A549 (cell line): ENCODE data around the gene CEP72. TPM values are rescaled to one million over a fixed set of nuclear protein-coding genes. Genes with fewer than 3 reads are reported as not detected.

Experiments used
- ATAC-seq, 2 experiments: fragments of 200-7000 bp in 1 of 2; fragments of >200 bp in 1 of 2; cut with Nextera tagmentation in 1 of 2; cut with Tn5 transposase in 1 of 2; 3 replicates each; pipeline versions ENCODE4 v1.8.0 to v1.9.1; 2018 to 2020; ENCODE audit warnings: mild to moderate bottlenecking in 1 of 2, moderate library complexity in 1 of 2
- CTCF ChIA-PET: fragments of 300-600 bp; sonication (Branson Sonifier 250); formaldehyde crosslinking; extraction: SDS; loops from one replicate; lab custom pipeline; 2021; ENCODE audit warnings: antibody characterized with exemption, inconsistent platforms; lab: Yijun Ruan, JAX
- POLR2A ChIA-PET: fragments of 350-600 bp; formaldehyde crosslinking; extraction: SDS; loops from one replicate; lab custom pipeline; 2021; ENCODE audit warnings: antibody characterized with exemption, inconsistent platforms; lab: Yijun Ruan, JAX
- DNase-seq, 2 experiments: peaks; one replicate each; pipeline versions ENCODE4 v3.0.0 to v3.0.0-alpha.2; 2011 to 2016; ENCODE audit warnings: low read depth in 1 of 2, low spot score in 1 of 2
- FAIRE-seq: peaks from 2 replicates; lab custom pipeline; 2011; peaks lifted over from hg19 to GRCh38; lab: Jason Lieb, UNC
- H3K27ac ChIP-seq, 2 experiments: fragments of >200 bp; sonication (Bioruptor Twin); formaldehyde crosslinking; 3 replicates each; pipeline ENCODE4 v1.5.1; 2016 to 2017
- H3K4me1 ChIP-seq: fragments of >200 bp; sonication (Bioruptor Twin); formaldehyde crosslinking; 3 replicates; pipeline ENCODE4 v1.6.1; 2016
- H3K4me2 ChIP-seq: fragments of >200 bp; sonication (Bioruptor Twin); formaldehyde crosslinking; 3 replicates; pipeline ENCODE4 v1.6.1; 2016
- H3K4me3 ChIP-seq: fragments of >200 bp; sonication (Bioruptor Twin); formaldehyde crosslinking; 3 replicates; pipeline ENCODE4 v1.5.1; 2016
- H3K9me3 ChIP-seq: fragments of >200 bp; sonication (Bioruptor Twin); formaldehyde crosslinking; 3 replicates; pipeline ENCODE4 v1.6.1; 2016
- BHLHE40 ChIP-seq: IDR thresholded peaks from 2 replicates; pipeline ENCODE4 v1.6.1; 2012; ENCODE audit warnings: low read depth, low read length, inconsistent platforms
- CBX8 ChIP-seq: fragments of 200-600 bp; sonication (generic); IDR thresholded peaks from 2 replicates; pipeline ENCODE4 v1.6.1; 2016
- CHD2 ChIP-seq: fragments of 150-350 bp; IDR thresholded peaks from 2 replicates; pipeline ENCODE4 v1.6.1; 2014; ENCODE audit warnings: low read length; ENCODE audit not compliant: partially characterized antibody
- EHMT2 ChIP-seq: fragments of 200-600 bp; sonication (generic); IDR thresholded peaks from 2 replicates; pipeline ENCODE4 v1.6.1; 2016; ENCODE audit warnings: antibody characterized with exemption, low read depth, mild to moderate bottlenecking, moderate library complexity
- FOSL2 ChIP-seq, 2 experiments: fragments of 450-650 bp in 1 of 2; fragments of >200 bp in 1 of 2; sonication (Bioruptor Twin) in 1 of 2; formaldehyde crosslinking; IDR thresholded peaks; 2 replicates each; pipeline versions ENCODE4 v1.5.0 to v1.6.1; 2016 to 2020; ENCODE audit warnings: mild to moderate bottlenecking in 1 of 2, moderate library complexity in 1 of 2
- GATA3 ChIP-seq: IDR thresholded peaks from 2 replicates; pipeline ENCODE4 v1.6.1; 2012; ENCODE audit warnings: borderline replicate concordance
- HEYL ChIP-seq: fragments of 250-450 bp; sonication (Bioruptor Pico); IDR thresholded peaks from 2 replicates; pipeline ENCODE4 v1.8.0; 2021; ENCODE audit warnings: mild to moderate bottlenecking, moderate library complexity
- HMGXB4 ChIP-seq: fragments of 250-450 bp; sonication (Bioruptor Pico); IDR thresholded peaks from 2 replicates; pipeline ENCODE4 v1.5.0; 2021; ENCODE audit warnings: mild to moderate bottlenecking, moderate library complexity, borderline replicate concordance
- HOXA7 ChIP-seq: fragments of 250-450 bp; sonication (Bioruptor Pico); IDR thresholded peaks from 2 replicates; pipeline ENCODE4 v1.5.0; 2020; ENCODE audit warnings: mild to moderate bottlenecking, moderate library complexity
- HOXB13 ChIP-seq: fragments of 250-450 bp; sonication (Bioruptor Pico); IDR thresholded peaks from 2 replicates; pipeline ENCODE4 v1.5.0; 2020; ENCODE audit warnings: low read depth, mild to moderate bottlenecking, moderate library complexity
- JUN ChIP-seq, 2 experiments: fragments of >200 bp; sonication (Bioruptor Twin); formaldehyde crosslinking; IDR thresholded peaks; 2 replicates in 1 of 2; 3 replicates in 1 of 2; pipeline ENCODE4 v1.6.1; 2016 to 2017
- KDM5A ChIP-seq: fragments of 200-600 bp; sonication (generic); IDR thresholded peaks from 2 replicates; pipeline ENCODE4 v1.6.1; 2016; ENCODE audit warnings: antibody characterized with exemption, mild to moderate bottlenecking
- MYC ChIP-seq: IDR thresholded peaks from 2 replicates; pipeline ENCODE4 v1.6.1; 2012; ENCODE audit warnings: mild to moderate bottlenecking, inconsistent platforms, low read length, improper control_type of control experiment, borderline replicate concordance
- NFE2L2 ChIP-seq: fragments of 150-350 bp; conservative IDR thresholded peaks from 2 replicates; pipeline ENCODE4 v1.6.1; 2014; ENCODE audit warnings: low read length
- POLR2AphosphoS2 ChIP-seq: conservative IDR thresholded peaks from 2 replicates; pipeline ENCODE4 v1.6.1; 2012; ENCODE audit warnings: low read length, improper control_type of control experiment, inconsistent platforms
- RFX5 ChIP-seq: fragments of 450-650 bp; IDR thresholded peaks from 2 replicates; pipeline ENCODE4 v1.7.1; 2014; ENCODE audit warnings: antibody characterized with exemption, mild to moderate bottlenecking, moderate library complexity
- SMC3 ChIP-seq: fragments of >200 bp; sonication (Bioruptor Twin); formaldehyde crosslinking; IDR thresholded peaks from 3 replicates; pipeline ENCODE4 v1.6.1; 2018; ENCODE audit warnings: inconsistent platforms
- ZC3H11A ChIP-seq: fragments of 450-650 bp; IDR thresholded peaks from 2 replicates; pipeline ENCODE4 v1.6.1; 2014; ENCODE audit warnings: antibody characterized with exemption, mild to moderate bottlenecking
- ZFP36 ChIP-seq: fragments of 450-650 bp; IDR thresholded peaks from 2 replicates; pipeline ENCODE4 v1.6.1; 2014; ENCODE audit warnings: borderline replicate concordance; ENCODE audit not compliant: partially characterized antibody
- WGBS: methylation state at CpG from one replicate; pipeline ENCODE4 v1.1.6; 2017; ENCODE audit errors: missing lambda C conversion rate; 5-methylcytosine and 5-hydroxymethylcytosine counted together
- polyA plus RNA-seq, 4 experiments: library from polyadenylated mRNA; depleted of rRNA in 3 of 4; stranded (reverse); fragments of >200 nt; fragmentation: RNase III in 1 of 4; extraction: RNeasy Plus Mini Kit Qiagen cat#74134 plus additional on column Dnase treatment in 1 of 4; gene quantifications; 2 replicates in 3 of 4; 3 replicates in 1 of 4; pipeline ENCODE4 v1.2.3, GENCODE V29; 2011 to 2017
- TF ChIP-seq, protein P1 (sequence below): fragments of 250-450 bp; sonication (Bioruptor Pico); IDR thresholded peaks from 2 replicates; pipeline ENCODE4 v1.5.0; 2020; ENCODE audit warnings: low read depth, mild to moderate bottlenecking, moderate library complexity
- TF ChIP-seq, protein P2 (sequence below): fragments of >200 bp; sonication (Bioruptor Twin); formaldehyde crosslinking; IDR thresholded peaks from 2 replicates; pipeline ENCODE4 v1.6.1; 2016

The CEP72 gene
- polyA plus RNA-seq, 2 of the 4 experiments (the other 2 are of a cell fraction) = 10.8 to 11.1 TPM

DNA sequence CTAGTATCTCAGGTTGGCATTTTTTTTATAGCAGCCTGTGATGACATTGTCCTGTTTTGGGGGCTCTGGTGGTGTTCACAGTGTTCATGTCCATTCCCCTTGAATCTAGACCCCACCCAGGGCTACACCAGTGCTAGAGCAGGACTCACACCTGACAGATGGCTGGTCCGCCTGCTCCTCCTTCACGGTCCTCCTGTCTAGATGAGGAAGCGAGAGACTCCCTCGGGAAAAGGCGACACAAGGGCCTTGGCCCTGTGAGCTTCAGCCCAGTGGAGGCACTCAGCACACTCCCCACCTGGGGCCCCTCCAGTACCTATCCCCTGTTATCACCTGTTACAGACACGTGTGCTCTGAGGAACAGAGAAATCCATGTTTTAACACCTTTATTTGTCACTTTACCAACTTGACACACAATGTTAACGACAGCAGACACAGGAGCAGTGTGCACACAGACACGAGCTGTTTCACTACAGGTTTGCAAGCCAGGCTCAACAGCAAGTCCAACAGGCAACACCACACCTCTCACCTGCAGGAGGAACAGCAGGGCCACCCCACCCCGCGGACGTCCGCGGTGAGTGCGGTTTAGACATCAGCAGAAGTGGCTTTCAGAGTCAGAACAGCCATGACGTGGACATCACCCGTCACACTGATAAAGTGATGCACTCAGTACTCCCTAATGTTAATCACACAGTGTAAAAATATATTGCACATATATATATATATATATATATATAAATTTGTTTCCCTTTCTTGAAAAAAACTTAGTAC lies 47.5 kb downstream of the CEP72 start:
- 94% methylated on average over 16 of the region's 16 CpGs for WGBS
- POLR2A ChIA-PET = no interaction called here
- no peak overlapping the region for H3K4me2 ChIP-seq
- DNase-seq (no peak), ATAC-seq (no peak), FAIRE-seq (no peak)
- no peak overlapping the region for H3K4me3 ChIP-seq
- CTCF ChIA-PET = interaction anchor here (5.0 kb wide), 1 partner anchor 11 kb away, joined by 46 read pairs; no protein-coding TSS in a partner anchor
- TF ChIP-seq MYC (no peak), FOSL2 (IDR thresholded peaks at IDR 0.05) (no peak), FOSL2 (CRISPR knock-in tag; IDR thresholded peaks at IDR 0.05) (no peak), ZFP36 (no peak), SMC3 (no peak), JUN (IDR thresholded peaks at IDR 0.05) (no peak), ZC3H11A (no peak), CBX8 (no peak), POLR2AphosphoS2 (no peak), HOXB13 (CRISPR knock-in tag) (no peak)
- TF ChIP-seq, protein P1, sequence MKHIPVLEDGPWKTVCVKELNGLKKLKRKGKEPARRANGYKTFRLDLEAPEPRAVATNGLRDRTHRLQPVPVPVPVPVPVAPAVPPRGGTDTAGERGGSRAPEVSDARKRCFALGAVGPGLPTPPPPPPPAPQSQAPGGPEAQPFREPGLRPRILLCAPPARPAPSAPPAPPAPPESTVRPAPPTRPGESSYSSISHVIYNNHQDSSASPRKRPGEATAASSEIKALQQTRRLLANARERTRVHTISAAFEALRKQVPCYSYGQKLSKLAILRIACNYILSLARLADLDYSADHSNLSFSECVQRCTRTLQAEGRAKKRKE (CRISPR knock-in tag) = no peak
- no peaks in the 10 kb centered on the region for H3K4me1 ChIP-seq
- H3K27ac ChIP-seq = no peak overlapping the region
- peaks cover 5% of the 10 kb centered on the region; the same call in 2 of the 3 replicates for H3K9me3 ChIP-seq

DNA sequence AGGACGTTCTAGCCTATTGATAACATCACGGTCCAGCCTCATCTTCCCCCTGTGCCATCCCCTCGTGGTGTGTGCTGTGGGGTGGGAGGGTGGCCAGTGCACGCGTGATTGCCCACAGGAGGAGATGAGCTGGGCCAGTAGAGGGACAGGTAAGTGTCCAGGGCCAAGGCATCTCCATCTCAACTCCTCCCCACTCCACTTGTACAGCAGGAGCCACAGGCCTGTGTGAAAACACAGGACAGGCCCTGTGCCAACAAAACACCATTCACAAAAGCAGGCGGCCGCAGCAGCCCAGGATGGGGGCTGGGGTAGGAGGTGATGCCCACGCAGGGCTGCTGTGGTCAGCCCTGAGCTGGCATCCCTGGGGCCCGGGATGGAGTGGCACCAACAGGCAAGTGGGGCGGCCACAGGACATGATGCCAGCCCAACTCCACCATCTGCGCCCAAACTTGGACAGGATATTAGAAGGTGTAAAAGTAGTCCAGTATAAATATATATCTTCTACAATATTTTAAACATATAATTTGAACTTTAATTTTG lies 48.4 kb downstream of the CEP72 start:
- no peaks in the 10 kb centered on the region for H3K4me1 ChIP-seq
- H3K9me3 ChIP-seq = peaks cover 5% of the 10 kb centered on the region; the same call in 2 of the 3 replicates
- ChIA-PET CTCF (interaction anchor here (5.0 kb wide), 1 partner anchor 10 kb away, joined by 46 read pairs; no protein-coding TSS in a partner anchor), POLR2A (no interaction called here)
- TF ChIP-seq RFX5 = no peak
- TF ChIP-seq MYC = no peak
- TF ChIP-seq GATA3 = no peak
- no peak for TF ChIP-seq HOXA7 (CRISPR knock-in tag)
- TF ChIP-seq HMGXB4 (CRISPR knock-in tag) = no peak
- no peak for TF ChIP-seq POLR2AphosphoS2
- no peak for TF ChIP-seq HEYL (CRISPR knock-in tag)
- no peak for TF ChIP-seq NFE2L2
- TF ChIP-seq HOXB13 (CRISPR knock-in tag) = no peak
- TF ChIP-seq, protein P1 (CRISPR knock-in tag) = no peak
- no peak for TF ChIP-seq BHLHE40
- TF ChIP-seq EHMT2 = no peak
- no peak for TF ChIP-seq KDM5A
- TF ChIP-seq, protein P2, sequence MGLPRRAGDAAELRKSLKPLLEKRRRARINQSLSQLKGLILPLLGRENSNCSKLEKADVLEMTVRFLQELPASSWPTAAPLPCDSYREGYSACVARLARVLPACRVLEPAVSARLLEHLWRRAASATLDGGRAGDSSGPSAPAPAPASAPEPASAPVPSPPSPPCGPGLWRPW = no peak
- no peak for TF ChIP-seq CHD2
- ATAC-seq (no peak), DNase-seq (no peak), FAIRE-seq (no peak)
- no peak overlapping the region for H3K27ac ChIP-seq
- H3K4me3 ChIP-seq = no peak overlapping the region
- WGBS = 92% methylated on average over 11 of the region's 11 CpGs
- H3K4me2 ChIP-seq = no peak overlapping the region
